Neuronal stem cell (in vitro differentiated cells): ENCODE results near the gene FOXC2.

Experiments used
- DNase-seq: peaks from one replicate; pipeline ENCODE4 v3.0.0-alpha.2; 2013; ENCODE audit warnings: low spot score
- H2AFZ ChIP-seq: one replicate; pipeline ENCODE4 v1.6.1; 2013; ENCODE audit warnings: mild to moderate bottlenecking, low read length, inconsistent platforms
- H2AK5ac ChIP-seq: 2 replicates; pipeline ENCODE4 v1.6.1; 2013; ENCODE audit warnings: low read depth, mild to moderate bottlenecking, inconsistent platforms, low read length, moderate library complexity, mixed read lengths
- H2BK120ac ChIP-seq: 2 replicates; pipeline ENCODE4 v1.6.1; 2013; ENCODE audit warnings: low read depth, mild to moderate bottlenecking, inconsistent platforms, low read length, moderate library complexity, mixed read lengths
- H2BK12ac ChIP-seq: one replicate; pipeline ENCODE4 v1.6.1; 2013; ENCODE audit warnings: low read length, inconsistent platforms
- H2BK15ac ChIP-seq: 2 replicates; pipeline ENCODE4 v1.6.1; 2013; ENCODE audit warnings: mild to moderate bottlenecking, low read length, inconsistent platforms, mixed read lengths
- H2BK5ac ChIP-seq: one replicate; pipeline ENCODE4 v1.6.1; 2013; ENCODE audit warnings: inconsistent platforms, mild to moderate bottlenecking, low read length, moderate library complexity
- H3K14ac ChIP-seq: one replicate; pipeline ENCODE4 v1.6.1; 2013; ENCODE audit warnings: low read length, inconsistent platforms
- H3K18ac ChIP-seq: 2 replicates; pipeline ENCODE4 v1.6.1; 2013; ENCODE audit warnings: low read length, inconsistent platforms
- H3K23ac ChIP-seq: 2 replicates; pipeline ENCODE4 v1.6.1; 2013; ENCODE audit warnings: low read depth, mild to moderate bottlenecking, mixed read lengths, low read length, inconsistent platforms; ENCODE audit not compliant: poor library complexity
- H3K27ac ChIP-seq: replicated peaks from 3 replicates; pipeline ENCODE4 v1.5.1; 2013; ENCODE audit warnings: low read length, inconsistent platforms
- H3K27me3 ChIP-seq, 3 experiments: 2 replicates each; pipeline ENCODE4 v1.6.1; 2013; ENCODE audit warnings: low read length in 3 of 3, mild to moderate bottlenecking in 2 of 3, inconsistent platforms in 1 of 3, low read depth in 1 of 3, mixed read lengths in 1 of 3, moderate library complexity in 1 of 3; ENCODE audit not compliant: control insufficient read depth in 3 of 3, insufficient read depth in 3 of 3
- H3K36me3 ChIP-seq, 2 donors: replicated peaks in 1 of 2; 2 replicates each; pipeline ENCODE4 v1.6.1; 2013; ENCODE audit warnings: low read length in 2 of 2; ENCODE audit not compliant: control insufficient read depth in 2 of 2, insufficient read depth in 2 of 2
- H3K4ac ChIP-seq: 2 replicates; pipeline ENCODE4 v1.6.1; 2013; ENCODE audit warnings: inconsistent platforms, mild to moderate bottlenecking, low read length, moderate library complexity
- H3K4me1 ChIP-seq, 2 donors: 1 replicate in 1 of 2; 2 replicates in 1 of 2; pipeline ENCODE4 v1.6.1; 2013; ENCODE audit warnings: low read length in 2 of 2, low read depth in 1 of 2; ENCODE audit not compliant: control insufficient read depth in 2 of 2, insufficient read depth in 1 of 2
- H3K4me2 ChIP-seq: one replicate; pipeline ENCODE4 v1.6.1; 2013; ENCODE audit warnings: mild to moderate bottlenecking, low read length, inconsistent platforms; ENCODE audit not compliant: insufficient read depth, poor library complexity, severe bottlenecking
- H3K4me3 ChIP-seq, 2 donors: 2 replicates each; pipeline ENCODE4 v1.5.1; 2013; ENCODE audit warnings: low read length in 2 of 2, mild to moderate bottlenecking in 2 of 2, inconsistent platforms in 1 of 2, moderate library complexity in 1 of 2
- H3K79me1 ChIP-seq: one replicate; pipeline ENCODE4 v1.6.1; 2013; ENCODE audit warnings: low read depth, mild to moderate bottlenecking, inconsistent platforms, low read length, moderate library complexity
- H3K9ac ChIP-seq: one replicate; pipeline ENCODE4 v1.6.1; 2013; ENCODE audit warnings: mild to moderate bottlenecking, low read depth, low read length, inconsistent platforms; ENCODE audit not compliant: poor library complexity
- H3K9me3 ChIP-seq, 2 donors: replicated peaks in 1 of 2; 2 replicates each; pipeline versions ENCODE3 to v1.6.1; 2013; ENCODE audit warnings: low read length in 2 of 2, mild to moderate bottlenecking in 2 of 2, inconsistent platforms in 1 of 2, low read depth in 1 of 2, mixed read lengths in 1 of 2, moderate library complexity in 1 of 2; ENCODE audit not compliant: control insufficient read depth in 2 of 2, insufficient read depth in 1 of 2
- H4K8ac ChIP-seq: one replicate; pipeline ENCODE4 v1.6.1; 2013; ENCODE audit warnings: low read depth, mild to moderate bottlenecking, inconsistent platforms, low read length, moderate library complexity
- H4K91ac ChIP-seq: one replicate; pipeline ENCODE4 v1.6.1; 2013; ENCODE audit warnings: low read length, low read depth, mild to moderate bottlenecking, inconsistent platforms; ENCODE audit not compliant: poor library complexity
- WGBS, 2 donors: extraction: QIAGEN DNeasy Blood & Tissue Kit; methylation state at CpG; one replicate each; pipeline ENCODE4 v1.1.7; 2013; ENCODE audit warnings: missing lambda C conversion rate in 2 of 2, mixed read lengths in 1 of 2; ENCODE audit not compliant: insufficient read length in 2 of 2, insufficient replicate concordance in 1 of 2; ENCODE audit errors: extremely low coverage in 2 of 2; 5-methylcytosine and 5-hydroxymethylcytosine counted together

FOXC2 gene

DNA sequence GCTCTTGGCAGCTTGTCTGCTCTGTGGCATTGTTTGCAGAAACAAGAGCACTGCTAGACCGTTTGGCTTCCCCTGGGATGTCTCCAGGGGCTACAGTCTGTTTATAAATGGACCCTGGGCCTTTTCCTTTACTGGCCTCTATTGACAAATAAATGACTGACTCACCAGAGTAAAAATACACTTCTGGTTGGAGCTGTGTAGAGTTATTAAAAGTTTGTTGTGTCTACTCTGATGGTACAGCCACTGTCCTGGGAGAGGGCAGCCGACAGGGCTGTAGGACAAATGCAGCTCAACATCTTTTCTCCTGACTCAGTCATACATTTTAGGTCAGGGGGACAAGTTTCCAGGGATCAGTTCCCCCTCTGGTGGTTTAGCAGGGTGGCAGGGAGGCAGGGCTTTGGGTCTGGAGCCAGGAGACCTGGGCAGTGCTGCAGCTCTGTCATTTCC is 41.7 kb downstream of the FOXC2 start:
- no peak overlapping the region for H3K4me2 ChIP-seq
- H2AFZ ChIP-seq = no peak overlapping the region
- H3K14ac ChIP-seq = no peak overlapping the region
- H3K9ac ChIP-seq = no peak overlapping the region
- H2AK5ac ChIP-seq = no peak overlapping the region
- no peak overlapping the region for H3K4ac ChIP-seq
- H2BK5ac ChIP-seq = no peak overlapping the region
- no peak overlapping the region for H2BK12ac ChIP-seq
- no peak overlapping the region for H4K8ac ChIP-seq
- whole genome bisulfite sequencing, 2 donors = no CpG with 5 or more reads among the region's 2 CpGs
- no peaks in the 10 kb centered on the region for H3K9me3 ChIP-seq
- no peak overlapping the region for H4K91ac ChIP-seq
- no peak overlapping the region for H3K18ac ChIP-seq
- no peaks in the 10 kb centered on the region for H3K36me3 ChIP-seq
- DNase-seq = no peak
- peaks cover 0 to 10% (median 0%) of the 10 kb centered on the region in 3 experiments for H3K27me3 ChIP-seq
- no peak overlapping the region for H3K23ac ChIP-seq
- no peak overlapping the region for H2BK120ac ChIP-seq
- peak overlapping the region in 1 of 2 donors; percentile 4 for H3K4me3 ChIP-seq
- H2BK15ac ChIP-seq = no peak overlapping the region
- no peak overlapping the region for H3K27ac ChIP-seq
- no peaks in the 10 kb centered on the region for H3K79me1 ChIP-seq
- no peaks in the 10 kb centered on the region for H3K4me1 ChIP-seq

DNA sequence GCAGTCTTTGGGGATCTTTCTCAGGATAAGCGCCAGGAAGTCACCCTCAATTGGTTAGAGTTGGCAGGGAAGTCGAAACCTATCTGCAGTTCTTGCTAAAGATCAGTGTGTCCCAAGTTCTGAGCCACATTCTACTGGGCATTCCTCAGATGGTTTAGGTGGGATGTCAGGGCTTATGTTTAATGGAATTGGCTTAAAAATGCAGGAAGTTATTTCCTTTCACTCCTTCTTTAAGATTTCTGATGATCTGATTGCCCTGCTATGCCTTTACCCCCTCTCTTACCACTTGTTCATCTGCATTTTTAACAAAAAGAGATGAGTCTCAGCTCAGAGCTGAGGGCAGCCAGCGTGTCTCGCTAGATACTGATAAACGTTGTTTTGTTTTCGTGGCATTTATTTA is 42.5 kb downstream of the FOXC2 start:
- Histone ChIP-seq H3K36me3 (no peaks in the 10 kb centered on the region), H3K4ac (no peak overlapping the region), H2BK15ac (no peak overlapping the region), H3K79me1 (no peaks in the 10 kb centered on the region), H4K91ac (no peak overlapping the region), H3K9ac (no peak overlapping the region), H2BK5ac (no peak overlapping the region), H3K18ac (no peak overlapping the region), H3K27ac (no peak overlapping the region), H3K4me3 (no peak overlapping the region), H3K4me2 (no peak overlapping the region), H2AFZ (no peak overlapping the region), H3K9me3 (no peaks in the 10 kb centered on the region), H2BK12ac (no peak overlapping the region), H3K4me1 (no peaks in the 10 kb centered on the region), H3K23ac (no peak overlapping the region), H3K27me3 (peaks cover 0 to 10% (median 0%) of the 10 kb centered on the region in 3 experiments), H2BK120ac (no peak overlapping the region), H4K8ac (no peak overlapping the region), H2AK5ac (no peak overlapping the region), H3K14ac (no peak overlapping the region)
- WGBS, 2 donors = no CpG with 5 or more reads among the region's 6 CpGs
- DNase-seq = no peak

GRCh38 chr16:86609661-86610060 is 43.0 kb downstream of the FOXC2 start:
- Histone ChIP-seq H3K4me3 (no peak overlapping the region), H3K4me2 (no peak overlapping the region), H3K4me1 (no peaks in the 10 kb centered on the region), H3K4ac (no peak overlapping the region), H3K9ac (no peak overlapping the region), H2BK5ac (no peak overlapping the region), H4K8ac (no peak overlapping the region), H2BK15ac (no peak overlapping the region), H2BK120ac (no peak overlapping the region), H3K79me1 (no peaks in the 10 kb centered on the region), H3K36me3 (no peaks in the 10 kb centered on the region), H2AFZ (no peak overlapping the region), H2AK5ac (peak overlapping the region; percentile 29), H3K27ac (no peak overlapping the region), H3K27me3 (peaks cover 0 to 10% (median 0%) of the 10 kb centered on the region in 3 experiments), H3K14ac (no peak overlapping the region), H2BK12ac (no peak overlapping the region), H4K91ac (no peak overlapping the region), H3K18ac (no peak overlapping the region), H3K9me3 (no peaks in the 10 kb centered on the region), H3K23ac (no peak overlapping the region)
- WGBS, 2 donors = no CpG with 5 or more reads among the region's 10 CpGs
- DNase-seq = no peak

- Histone ChIP-seq H3K79me1 (no peaks in the 10 kb centered on the region), H3K14ac (no peak overlapping the region), H2BK120ac (no peak overlapping the region), H2AK5ac (peak overlapping the region; percentile 36), H3K4me3 (no peak overlapping the region), H3K9me3 (no peaks in the 10 kb centered on the region), H2BK5ac (no peak overlapping the region), H3K36me3 (no peaks in the 10 kb centered on the region), H2AFZ (no peak overlapping the region), H2BK12ac (no peak overlapping the region), H4K91ac (no peak overlapping the region), H3K4ac (no peak overlapping the region), H3K23ac (peak overlapping the region; percentile 49), H3K4me2 (no peak overlapping the region), H3K27me3 (peaks cover 0 to 20% (median 0%) of the 10 kb centered on the region in 3 experiments), H3K27ac (no peak overlapping the region), H3K9ac (no peak overlapping the region), H3K4me1 (no peaks in the 10 kb centered on the region), H4K8ac (no peak overlapping the region), H3K18ac (peak overlapping the region; percentile 44), H2BK15ac (no peak overlapping the region)
- DNase-seq = no peak
- WGBS, 2 donors = no CpG with 5 or more reads among the region's 18 CpGs
Observed at GRCh38 chr16:86610779-86611524, 44.3 kb downstream of the FOXC2 start.
